ENCODE results near the gene KCMF1. TPM values are rescaled to one million over a fixed set of nuclear protein-coding genes. Genes with fewer than 3 reads are reported as not detected.

Gene KCMF1
- total and polyA plus RNA-seq, 2 of the 13 experiments (the other 11 are each of a cell fraction or from before 2014, with no cell fraction given), result 62.1 to 116 TPM

- no peak for TF ChIP-seq ZNF552 (CRISPR knock-in tag; IDR thresholded peaks at IDR 0.05; ENCODE audit: borderline replicate concordance)
- no peak for TF ChIP-seq FOSL1 (CRISPR knock-in tag; IDR thresholded peaks at IDR 0.05; ENCODE audit: borderline replicate concordance)
- no peak for TF ChIP-seq E2F1 (CRISPR knock-in tag; IDR thresholded peaks at IDR 0.05)
- TF ChIP-seq ZNF329 (CRISPR knock-in tag; IDR thresholded peaks at IDR 0.05; ENCODE audit: low read depth), result no peak
- no peak for TF ChIP-seq ZNF644 (CRISPR knock-in tag; IDR thresholded peaks at IDR 0.05; ENCODE audit: low read depth)
- no peak for TF ChIP-seq SP4 (CRISPR knock-in tag; IDR thresholded peaks at IDR 0.05)
- TF ChIP-seq POGZ (CRISPR knock-in tag; IDR thresholded peaks at IDR 0.05), result no peak
- TF ChIP-seq EED (CRISPR knock-in tag; IDR thresholded peaks at IDR 0.05), result no peak
- TF ChIP-seq HNRNPLL (IDR thresholded peaks at IDR 0.05; ENCODE audit: low read depth, low read length, poor library complexity, severe bottlenecking), result no peak
- TF ChIP-seq ARNTL (CRISPR knock-in tag; IDR thresholded peaks at IDR 0.05), result no peak
- TF ChIP-seq ARID3A (IDR thresholded peaks at IDR 0.05; ENCODE audit: low read depth, low read length), result no peak
- peak; percentile 20; the same call in 1 of the 2 replicates for TF ChIP-seq ETV5 (CRISPR knock-in tag; IDR thresholded peaks at IDR 0.05; ENCODE audit: borderline replicate concordance)
- TF ChIP-seq MXD4 (CRISPR knock-in tag; IDR thresholded peaks at IDR 0.05), result no peak
- TF ChIP-seq SNAPC4 (CRISPR knock-in tag; IDR thresholded peaks at IDR 0.05), result no peak
Measured at GRCh38 chr2:84958135-84959059, 12.6 kb upstream of the KCMF1 start (continued).
